K562 (cell line): ENCODE results near the gene GJD4. TPM values are rescaled to one million over a fixed set of nuclear protein-coding genes. Genes with fewer than 3 reads are reported as not detected.
A peak's percentile ranks its signal among the peaks of the same experiment; 100 is the strongest.

ENCODE experiments used
- ATAC-seq: fragments of 200-7000 bp; cut with Tn5 transposase; 3 replicates; pipeline ENCODE4 v1.9.1; 2020; ENCODE audit warnings: moderate library complexity
- BruUV-seq: library from RNA; stranded (reverse); fragments of 400-500 nt; replicated peaks from 2 replicates; lab custom pipeline; 2021; lab: Mats Ljungman, UMichigan
- CTCF ChIA-PET: fragments of 300-600 bp; formaldehyde crosslinking; extraction: SDS; loops from one replicate; lab custom pipeline; 2021; ENCODE audit warnings: low intra/inter-chr PET ratio; lab: Yijun Ruan, JAX
- POLR2A ChIA-PET: fragments of 300-600, 350-650 bp; sonication (Branson Sonifier 250); formaldehyde crosslinking; extraction: SDS; loops from one replicate; lab custom pipeline; 2021; ENCODE audit warnings: antibody characterized with exemption, inconsistent platforms; lab: Yijun Ruan, JAX
- DNase-seq, 4 experiments: peaks; one replicate each; pipeline versions ENCODE4 v3.0.0 to v3.0.0-alpha.2; 2011 to 2018; ENCODE audit warnings: low spot score in 3 of 4, mixed read lengths in 3 of 4; ENCODE audit errors: extremely low read depth in 1 of 4
- FAIRE-seq: peaks from 2 replicates; lab custom pipeline; 2011; peaks lifted over from hg19 to GRCh38; lab: Jason Lieb, UNC
- H2AFZ ChIP-seq: 2 replicates; pipeline ENCODE4 v1.6.0; 2011; ENCODE audit warnings: low read depth, low read length, control low read depth, inconsistent platforms
- H3K27ac ChIP-seq: fragments of 200-600 bp; 3 replicates; pipeline ENCODE4 v1.8.0; 2011; ENCODE audit warnings: low read depth, mild to moderate bottlenecking, control low read depth, inconsistent platforms, low read length, moderate library complexity, mixed read lengths; ENCODE audit errors: extremely low read depth
- H3K27me3 ChIP-seq, 2 experiments: fragments of 300-600 bp in 1 of 2; 2 replicates in 1 of 2; 3 replicates in 1 of 2; pipeline versions ENCODE4 v1.6.0 to v1.8.0; 2011; ENCODE audit warnings: inconsistent platforms in 2 of 2, low read length in 2 of 2, mild to moderate bottlenecking in 1 of 2, mixed read lengths in 1 of 2, moderate library complexity in 1 of 2; ENCODE audit not compliant: control insufficient read depth in 2 of 2, insufficient read depth in 2 of 2
- H3K36me3 ChIP-seq: fragments of 300-600 bp; 3 replicates; pipeline ENCODE4 v1.8.0; 2011; ENCODE audit warnings: mild to moderate bottlenecking, low read length, inconsistent platforms; ENCODE audit not compliant: control insufficient read depth, insufficient read depth
- H3K4me1 ChIP-seq, 2 experiments: fragments of 200-600 bp in 1 of 2; replicated peaks in 1 of 2; 2 replicates in 1 of 2; 3 replicates in 1 of 2; pipeline versions ENCODE4 v1.5.1 to v1.8.0; 2011; ENCODE audit warnings: inconsistent platforms in 2 of 2, low read length in 2 of 2, mild to moderate bottlenecking in 1 of 2, mixed read lengths in 1 of 2, moderate library complexity in 1 of 2; ENCODE audit not compliant: control insufficient read depth in 2 of 2, insufficient read depth in 2 of 2
- H3K4me2 ChIP-seq: 2 replicates; pipeline ENCODE4 v1.6.1; 2011; ENCODE audit warnings: low read length, control low read depth, inconsistent platforms, mixed read lengths; ENCODE audit not compliant: insufficient read depth
- H3K4me3 ChIP-seq: fragments of 200-600 bp; sonication (generic), shearing (Covaris generic); 2 replicates; pipeline ENCODE4 v1.5.1; 2016; ENCODE audit warnings: control low read depth, inconsistent platforms
- H3K79me2 ChIP-seq: fragments of 200-600 bp; 3 replicates; pipeline ENCODE4 v1.8.0; 2011; ENCODE audit warnings: low read length, inconsistent platforms; ENCODE audit not compliant: control insufficient read depth, insufficient read depth
- H3K9ac ChIP-seq, 2 experiments: 2 replicates each; pipeline versions ENCODE4 v1.6.0 to v1.6.1; 2011; ENCODE audit warnings: low read depth in 2 of 2, low read length in 2 of 2, control low read depth in 1 of 2, inconsistent platforms in 1 of 2, mild to moderate bottlenecking in 1 of 2, mixed read lengths in 1 of 2; ENCODE audit not compliant: insufficient read depth in 1 of 2
- H3K9me1 ChIP-seq: one replicate; pipeline ENCODE4 v1.6.0; 2011; ENCODE audit warnings: inconsistent platforms, mild to moderate bottlenecking, low read length, moderate library complexity; ENCODE audit not compliant: control insufficient read depth, insufficient read depth
- H3K9me3 ChIP-seq: replicated peaks from 2 replicates; pipeline ENCODE4 v1.5.1; 2011; ENCODE audit warnings: low read depth, low read length, inconsistent platforms; ENCODE audit not compliant: control insufficient read depth, insufficient read depth
- H4K20me1 ChIP-seq: replicated peaks from 2 replicates; pipeline ENCODE4 v1.6.1; 2011; ENCODE audit warnings: low read length, inconsistent platforms, mixed read lengths; ENCODE audit not compliant: control insufficient read depth, insufficient read depth
- E2F6 ChIP-seq, 2 experiments: IDR thresholded peaks; 2 replicates each; pipeline ENCODE4 v1.6.1; 2011; ENCODE audit warnings: borderline replicate concordance in 1 of 2, control low read depth in 1 of 2, low read depth in 1 of 2, low read length in 1 of 2, mild to moderate bottlenecking in 1 of 2, mixed read lengths in 1 of 2, moderate library complexity in 1 of 2; ENCODE audit not compliant: insufficient read depth in 1 of 2, insufficient read length in 1 of 2, poor library complexity in 1 of 2, severe bottlenecking in 1 of 2; ENCODE audit errors: extremely low read depth in 1 of 2
- FIP1L1 ChIP-seq: fragments of 200-400 bp; formaldehyde crosslinking; IDR thresholded peaks from 2 replicates; pipeline ENCODE4 v1.6.1; 2018; ENCODE audit warnings: mild to moderate bottlenecking, low read depth, low read length; ENCODE audit not compliant: poor library complexity, severe bottlenecking
- HDAC1 ChIP-seq, 2 experiments: fragments of 450-650 bp; IDR thresholded peaks; 2 replicates each; pipeline ENCODE4 v1.6.1; 2016 to 2017; ENCODE audit warnings: inconsistent platforms in 1 of 2, mild to moderate bottlenecking in 1 of 2, moderate library complexity in 1 of 2
- L3MBTL2 ChIP-seq: fragments of 450-650 bp; IDR thresholded peaks from 2 replicates; pipeline ENCODE4 v1.6.1; 2016; ENCODE audit warnings: mild to moderate bottlenecking, moderate library complexity
- MLLT1 ChIP-seq, 2 experiments: fragments of 450-650 bp; IDR thresholded peaks; 2 replicates each; pipeline ENCODE4 v1.6.1; 2016
- NFIC ChIP-seq: fragments of 450-650 bp; IDR thresholded peaks from 2 replicates; pipeline ENCODE4 v1.6.1; 2017; ENCODE audit warnings: mild to moderate bottlenecking, inconsistent platforms
- ZBTB7A ChIP-seq: IDR thresholded peaks from 2 replicates; pipeline ENCODE4 v1.6.1; 2011; ENCODE audit warnings: low read depth, mild to moderate bottlenecking, low read length, moderate library complexity, borderline replicate concordance; ENCODE audit not compliant: control insufficient read depth
- ZNF311 ChIP-seq: fragments of 250-450 bp; sonication (Bioruptor Pico); IDR thresholded peaks from 2 replicates; pipeline ENCODE4 v1.4.0; 2020; ENCODE audit warnings: mild to moderate bottlenecking, moderate library complexity
- ZNF584 ChIP-seq: fragments of 200-800 bp; sonication (Bioruptor generic); IDR thresholded peaks from 2 replicates; pipeline ENCODE4 v1.6.1; 2016; ENCODE audit warnings: low read depth, mild to moderate bottlenecking, missing genetic modification characterization, missing compliant biosample characterization
- WGBS: fragments of 100-300 bp; shearing (Covaris generic); methylation state at CpG from one replicate; pipeline ENCODE4 v1.1.6; 2016; ENCODE audit warnings: low coverage, mixed read lengths; ENCODE audit not compliant: insufficient coverage; ENCODE audit errors: missing lambda C conversion rate; 5-methylcytosine and 5-hydroxymethylcytosine counted together
- in situ Hi-C: fragments of 300-500 bp; cut with MboI; formaldehyde crosslinking; loops from 4 replicates; pipeline ENCODE4 v1.15.0; 2018; ENCODE audit warnings: inconsistent platforms, mixed read lengths
- intact Hi-C: fragments of 100-400 bp; cut with micrococcal nuclease; formaldehyde crosslinking; loops from 2 replicates; pipeline ENCODE4 v1.14.2; 2022
- polyA plus RNA-seq, 8 experiments: library from polyadenylated mRNA; depleted of rRNA in 4 of 8; stranded (reverse) in 5 of 8; unstranded in 3 of 8; fragments of >200 nt; fragmentation: Nextera tagmentation in 2 of 8; fragmentation: Illumina TruSeq in 1 of 8; extraction: Ambion mirVana in 2 of 8; extraction: Trizol in 1 of 8; gene quantifications; 2 replicates each; pipeline versions ENCODE4 v1.2.1 to v1.2.3, GENCODE V29; 2011 to 2014; ENCODE audit warnings: inconsistent platforms in 1 of 8, missing spikeins in 1 of 8
- total RNA-seq, 7 experiments: library from RNA; depleted of rRNA in 6 of 7; stranded (reverse); fragments of >200 nt in 6 of 7; fragmentation: Illumina TruSeq in 2 of 7; extraction: Trizol in 2 of 7; gene quantifications; 2 replicates each; pipeline versions ENCODE4 v1.2.1 to v1.2.3, GENCODE V29; 2011 to 2021; ENCODE audit warnings: low replicate concordance in 1 of 7
- TF ChIP-seq, protein P1 (sequence below): fragments of 450-650 bp; IDR thresholded peaks from 2 replicates; pipeline ENCODE4 v1.6.1; 2018; ENCODE audit not compliant: partially characterized antibody
- TF ChIP-seq, protein P2 (sequence below): fragments of 250-450 bp; sonication (Bioruptor Pico); IDR thresholded peaks from 2 replicates; pipeline ENCODE4 v1.5.1; 2021; ENCODE audit warnings: mild to moderate bottlenecking

The GJD4 gene
- total and polyA plus RNA-seq, 9 of the 15 experiments (the other 6 are each of a cell fraction or from before 2014, with no cell fraction given), result not detected

- Histone ChIP-seq H3K36me3 (no peaks in the 10 kb centered on the region), H3K9me3 (no peaks in the 10 kb centered on the region), H3K27me3 (peaks cover 7 to 20% of the 10 kb centered on the region in 2 experiments; a peak in 4 of 5 replicates), H3K4me3 (peak overlapping the region; percentile 27), H3K9me1 (no peaks in the 10 kb centered on the region), H3K4me1 (peaks cover 6 to 40% of the 10 kb centered on the region in 2 experiments; a peak in 3 of 5 replicates), H4K20me1 (no peaks in the 10 kb centered on the region), H3K27ac (no peak overlapping the region), H3K4me2 (peak overlapping the region; percentile 57), H3K9ac (peak overlapping the region; percentile 7 to 35; a peak in 2 of 4 replicates), H3K79me2 (no peaks in the 10 kb centered on the region), H2AFZ (peak overlapping the region; percentile 74)
- peak; percentile 52 to 60 (median 54) for DNase-seq
- in situ Hi-C loops, result loop anchor here (25.0 kb wide), 1 partner anchor 1244 kb away; no protein-coding TSS in a partner anchor
- POLR2A ChIA-PET, result no interaction called here
- BruUV-seq, result no TSS peak
- intact Hi-C loops, result loop anchor here (10.0 kb wide), 1 partner anchor 111 kb away; no protein-coding TSS in a partner anchor
- peak; percentile 33 for ATAC-seq
- no peak for FAIRE-seq
- CTCF ChIA-PET, result no interaction called here
- WGBS, result 1% methylated on average over 38 of the region's 42 CpGs
- no peak for TF ChIP-seq ZNF311 (CRISPR knock-in tag)
- 0 out of 4 replicates have a peak, but pooled peaks of 1 of the 2 experiments have one; percentile 24 for TF ChIP-seq MLLT1 (IDR thresholded peaks at IDR 0.05)
- TF ChIP-seq FIP1L1, result peak; percentile 11
- 0 out of 4 replicates have a peak, but pooled peaks of 1 of the 2 experiments have one; percentile 46 for TF ChIP-seq HDAC1 (IDR thresholded peaks at IDR 0.05)
- TF ChIP-seq E2F6 (IDR thresholded peaks at IDR 0.05; ENCODE audit: borderline replicate concordance in 1 of 2, extremely low read depth in 1 of 2, insufficient read depth in 1 of 2, insufficient read length in 1 of 2, low read depth in 1 of 2, low read length in 1 of 2, poor library complexity in 1 of 2, severe bottlenecking in 1 of 2), result peak in 1 of 2 experiments; percentile 79
- no peak for TF ChIP-seq ZNF584 (CRISPR knock-in tag)
- TF ChIP-seq NFIC, result peak; percentile 63
- TF ChIP-seq, protein P1, sequence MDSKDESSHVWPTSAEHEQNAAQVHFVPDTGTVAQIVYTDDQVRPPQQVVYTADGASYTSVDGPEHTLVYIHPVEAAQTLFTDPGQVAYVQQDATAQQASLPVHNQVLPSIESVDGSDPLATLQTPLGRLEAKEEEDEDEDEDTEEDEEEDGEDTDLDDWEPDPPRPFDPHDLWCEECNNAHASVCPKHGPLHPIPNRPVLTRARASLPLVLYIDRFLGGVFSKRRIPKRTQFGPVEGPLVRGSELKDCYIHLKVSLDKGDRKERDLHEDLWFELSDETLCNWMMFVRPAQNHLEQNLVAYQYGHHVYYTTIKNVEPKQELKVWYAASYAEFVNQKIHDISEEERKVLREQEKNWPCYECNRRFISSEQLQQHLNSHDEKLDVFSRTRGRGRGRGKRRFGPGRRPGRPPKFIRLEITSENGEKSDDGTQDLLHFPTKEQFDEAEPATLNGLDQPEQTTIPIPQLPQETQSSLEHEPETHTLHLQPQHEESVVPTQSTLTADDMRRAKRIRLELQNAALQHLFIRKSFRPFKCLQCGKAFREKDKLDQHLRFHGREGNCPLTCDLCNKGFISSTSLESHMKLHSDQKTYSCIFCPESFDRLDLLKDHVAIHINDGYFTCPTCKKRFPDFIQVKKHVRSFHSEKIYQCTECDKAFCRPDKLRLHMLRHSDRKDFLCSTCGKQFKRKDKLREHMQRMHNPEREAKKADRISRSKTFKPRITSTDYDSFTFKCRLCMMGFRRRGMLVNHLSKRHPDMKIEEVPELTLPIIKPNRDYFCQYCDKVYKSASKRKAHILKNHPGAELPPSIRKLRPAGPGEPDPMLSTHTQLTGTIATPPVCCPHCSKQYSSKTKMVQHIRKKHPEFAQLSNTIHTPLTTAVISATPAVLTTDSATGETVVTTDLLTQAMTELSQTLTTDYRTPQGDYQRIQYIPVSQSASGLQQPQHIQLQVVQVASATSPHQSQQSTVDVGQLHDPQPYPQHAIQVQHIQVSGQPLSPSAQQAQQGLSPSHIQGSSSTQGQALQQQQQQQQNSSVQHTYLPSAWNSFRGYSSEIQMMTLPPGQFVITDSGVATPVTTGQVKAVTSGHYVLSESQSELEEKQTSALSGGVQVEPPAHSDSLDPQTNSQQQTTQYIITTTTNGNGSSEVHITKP, result peak; percentile 82
- peak; percentile 34; the same call in 1 of the 2 replicates for TF ChIP-seq ZBTB7A
- peak; percentile 52; the same call in 1 of the 2 replicates for TF ChIP-seq L3MBTL2
- TF ChIP-seq, protein P2, sequence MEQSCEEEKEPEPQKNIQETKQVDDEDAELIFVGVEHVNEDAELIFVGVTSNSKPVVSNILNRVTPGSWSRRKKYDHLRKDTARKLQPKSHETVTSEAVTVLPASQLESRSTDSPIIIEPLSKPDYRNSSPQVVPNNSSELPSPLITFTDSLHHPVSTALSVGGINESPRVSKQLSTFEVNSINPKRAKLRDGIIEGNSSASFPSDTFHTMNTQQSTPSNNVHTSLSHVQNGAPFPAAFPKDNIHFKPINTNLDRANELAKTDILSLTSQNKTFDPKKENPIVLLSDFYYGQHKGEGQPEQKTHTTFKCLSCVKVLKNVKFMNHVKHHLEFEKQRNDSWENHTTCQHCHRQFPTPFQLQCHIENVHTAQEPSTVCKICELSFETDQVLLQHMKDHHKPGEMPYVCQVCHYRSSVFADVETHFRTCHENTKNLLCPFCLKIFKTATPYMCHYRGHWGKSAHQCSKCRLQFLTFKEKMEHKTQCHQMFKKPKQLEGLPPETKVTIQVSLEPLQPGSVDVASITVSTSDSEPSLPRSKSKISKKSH, result no peak
These were observed 38.3 kb downstream of the GJD4 start for GRCh38 chr10:35643151-35644049.
